NCI-H2196 (cell line): ENCODE measurements around the gene SUSD4.

Experiments
- DNase-seq: peaks from one replicate; lab custom pipeline; 2025; ENCODE audit not compliant: unreplicated experiment; lab: John Stamatoyannopoulos, UW

SUSD4 gene

GRCh38 chr1:223233410-223234169 is 130.4 kb downstream of the SUSD4 start:
- DNase-seq, result no peak

GRCh38 chr1:223233019-223233409 is 131.0 kb downstream of the SUSD4 start:
- DNase-seq, result no peak

GRCh38 chr1:223231581-223231980 is 132.4 kb downstream of the SUSD4 start:
- no peak for DNase-seq

GRCh38 chr1:223231011-223231572 is 132.9 kb downstream of the SUSD4 start:
- DNase-seq, result no peak

GRCh38 chr1:223230161-223230881 is 133.7 kb downstream of the SUSD4 start:
- DNase-seq, result no peak

GRCh38 chr1:223229756-223230155 is 134.2 kb downstream of the SUSD4 start:
- DNase-seq, result no peak

- no peak for DNase-seq
These were observed 134.9 kb downstream of the SUSD4 start for GRCh38 chr1:223228931-223229528.

- no peak for DNase-seq
These were observed 135.8 kb downstream of the SUSD4 start for GRCh38 chr1:223228201-223228600.

- DNase-seq, result no peak
These were observed 136.3 kb downstream of the SUSD4 start for GRCh38 chr1:223227486-223228196.

- DNase-seq, result no peak
These were observed 136.9 kb downstream of the SUSD4 start for GRCh38 chr1:223227031-223227430.

GRCh38 chr1:223226271-223226670 is 137.7 kb downstream of the SUSD4 start:
- DNase-seq, result no peak

GRCh38 chr1:223225481-223225880 is 138.5 kb downstream of the SUSD4 start:
- no peak for DNase-seq

- DNase-seq, result no peak
These were observed 138.9 kb downstream of the SUSD4 start for GRCh38 chr1:223225061-223225460.

GRCh38 chr1:223224465-223224864 is 139.5 kb downstream of the SUSD4 start:
- DNase-seq, result no peak

GRCh38 chr1:223223091-223223995 is 140.6 kb downstream of the SUSD4 start:
- DNase-seq, result no peak

GRCh38 chr1:223222377-223222776 is 141.6 kb downstream of the SUSD4 start:
- DNase-seq, result no peak

- DNase-seq, result no peak
These were observed 142.3 kb downstream of the SUSD4 start for GRCh38 chr1:223221686-223222085.

- no peak for DNase-seq
These were observed 143.9 kb downstream of the SUSD4 start for GRCh38 chr1:223219846-223220610.

GRCh38 chr1:223219318-223219635 is 144.7 kb downstream of the SUSD4 start:
- no peak for DNase-seq

- no peak for DNase-seq
These were observed 146.2 kb downstream of the SUSD4 start for GRCh38 chr1:223217781-223218180.
